ENCODE results near the gene PLAC9.

DNA sequence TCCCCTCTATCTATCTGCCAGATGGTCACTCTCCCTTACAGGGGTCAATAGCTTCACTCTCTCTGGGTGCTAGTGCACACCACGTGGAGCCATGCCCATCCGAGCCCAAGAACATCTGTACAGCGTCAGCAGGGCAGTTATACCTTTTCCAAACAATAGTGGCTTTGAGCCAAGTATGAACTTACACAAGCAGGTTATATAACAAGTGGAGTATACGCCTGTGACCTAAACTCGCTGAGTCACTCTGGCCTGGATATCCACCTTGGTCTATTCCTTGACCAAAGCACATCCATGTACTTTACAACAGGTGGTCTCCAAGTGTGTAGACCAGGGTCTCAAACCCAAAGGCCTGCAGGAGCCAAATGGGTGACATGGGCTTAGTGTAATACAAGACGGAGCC lies 20.3 kb downstream of the PLAC9 start:
- TF ChIP-seq, protein P1, sequence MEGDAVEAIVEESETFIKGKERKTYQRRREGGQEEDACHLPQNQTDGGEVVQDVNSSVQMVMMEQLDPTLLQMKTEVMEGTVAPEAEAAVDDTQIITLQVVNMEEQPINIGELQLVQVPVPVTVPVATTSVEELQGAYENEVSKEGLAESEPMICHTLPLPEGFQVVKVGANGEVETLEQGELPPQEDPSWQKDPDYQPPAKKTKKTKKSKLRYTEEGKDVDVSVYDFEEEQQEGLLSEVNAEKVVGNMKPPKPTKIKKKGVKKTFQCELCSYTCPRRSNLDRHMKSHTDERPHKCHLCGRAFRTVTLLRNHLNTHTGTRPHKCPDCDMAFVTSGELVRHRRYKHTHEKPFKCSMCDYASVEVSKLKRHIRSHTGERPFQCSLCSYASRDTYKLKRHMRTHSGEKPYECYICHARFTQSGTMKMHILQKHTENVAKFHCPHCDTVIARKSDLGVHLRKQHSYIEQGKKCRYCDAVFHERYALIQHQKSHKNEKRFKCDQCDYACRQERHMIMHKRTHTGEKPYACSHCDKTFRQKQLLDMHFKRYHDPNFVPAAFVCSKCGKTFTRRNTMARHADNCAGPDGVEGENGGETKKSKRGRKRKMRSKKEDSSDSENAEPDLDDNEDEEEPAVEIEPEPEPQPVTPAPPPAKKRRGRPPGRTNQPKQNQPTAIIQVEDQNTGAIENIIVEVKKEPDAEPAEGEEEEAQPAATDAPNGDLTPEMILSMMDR (IDR thresholded peaks at IDR 0.05; ENCODE audit: poor library complexity): no peak
- TF ChIP-seq EZH2phosphoT487 (IDR thresholded peaks at IDR 0.05; ENCODE audit: low read depth, severe bottlenecking, unreplicated experiment): no peak
- TF ChIP-seq EZH2 (IDR thresholded peaks at IDR 0.05; ENCODE audit: borderline replicate concordance): no peak

Data from hepatocyte (in vitro differentiated cells).